MG63 (cell line): ENCODE data around the gene IGSF6. TPM values are rescaled to one million over a fixed set of nuclear protein-coding genes. Genes with fewer than 3 reads are reported as not detected.
"Not testable (repeated sequence)": the region's sequence is repeated elsewhere in the genome, so short reads cannot be mapped to it uniquely, and the experiment has no call there.

ENCODE experiments used
- DNase-seq: peaks from one replicate; pipeline ENCODE4 v3.0.0-alpha.2; 2020
- H3K27me3 ChIP-seq: fragments of 250-450 bp; sonication (Bioruptor Pico); 2 replicates; pipeline ENCODE4 v1.5.1; 2020; ENCODE audit warnings: mild to moderate bottlenecking, moderate library complexity
- H3K36me3 ChIP-seq: fragments of 250-450 bp; sonication (Bioruptor Pico); 2 replicates; pipeline ENCODE4 v1.5.1; 2020; ENCODE audit warnings: mild to moderate bottlenecking, moderate library complexity
- H3K4me3 ChIP-seq: fragments of 250-450 bp; sonication (Bioruptor Pico); 2 replicates; pipeline ENCODE4 v1.5.1; 2020; ENCODE audit warnings: mild to moderate bottlenecking, moderate library complexity
- H3K9me3 ChIP-seq: fragments of 250-450 bp; sonication (Bioruptor Pico); 2 replicates; pipeline ENCODE4 v1.5.1; 2020; ENCODE audit warnings: mild to moderate bottlenecking, moderate library complexity
- total RNA-seq: library from RNA; depleted of rRNA; stranded (reverse); fragments of >200 nt; shearing (Covaris generic); gene quantifications from 2 replicates; pipeline ENCODE4 v1.2.3, GENCODE V29; 2014; ENCODE audit warnings: low replicate concordance

Gene IGSF6
- total RNA-seq, 1 experiment from 2014 or later: not detected

DNA sequence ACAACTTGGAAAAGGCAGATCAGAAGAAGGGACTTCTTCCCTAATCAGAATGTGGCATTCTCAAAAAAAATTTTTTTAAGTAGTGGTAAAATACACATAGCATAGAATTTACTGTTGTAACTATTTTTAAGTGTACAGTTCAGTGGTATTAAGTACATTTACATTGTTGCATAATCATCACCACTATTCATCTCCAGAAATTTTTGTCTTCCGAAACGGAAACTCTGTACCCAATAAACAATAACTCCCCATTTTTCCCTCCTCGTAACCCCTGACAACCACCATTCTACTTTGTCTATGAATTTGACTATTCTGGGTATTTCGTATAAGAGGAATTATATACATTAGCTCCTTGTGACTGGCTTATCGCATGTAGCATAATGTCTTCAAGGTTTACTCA lies 34.1 kb downstream of the IGSF6 start:
- Histone ChIP-seq H3K27me3 (no peaks in the 10 kb centered on the region), H3K9me3 (no peaks in the 10 kb centered on the region)

DNA sequence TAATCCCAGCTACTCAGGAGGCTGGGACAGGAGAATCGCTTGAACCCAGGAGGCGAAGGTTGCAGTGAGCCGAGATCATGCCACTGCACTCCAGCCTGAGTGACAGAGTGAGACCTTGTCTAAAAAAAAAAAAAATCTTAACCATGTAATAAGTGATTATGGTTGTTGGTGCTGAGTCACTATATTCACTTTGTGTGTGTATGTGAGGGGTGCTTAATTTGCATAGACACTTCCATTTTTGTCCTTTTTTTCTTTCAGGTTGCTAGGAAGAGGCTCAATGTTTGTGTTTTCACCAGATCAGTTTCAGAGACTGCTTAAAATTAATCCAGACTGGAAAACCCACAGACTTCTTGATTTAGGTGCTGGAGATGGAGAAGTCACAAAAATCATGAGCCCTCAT lies 34.8 kb downstream of the IGSF6 start:
- Histone ChIP-seq H3K36me3 (peaks cover 30% of the 10 kb centered on the region), H3K9me3 (no peaks in the 10 kb centered on the region), H3K4me3 (no peak overlapping the region), H3K27me3 (no peaks in the 10 kb centered on the region)
- no peak for DNase-seq

More for the DNA sequence above, 34.1 kb downstream of the IGSF6 start:
- DNase-seq: no peak
- peaks cover 31% of the 10 kb centered on the region for H3K36me3 ChIP-seq
- H3K4me3 ChIP-seq: no peak overlapping the region

DNA sequence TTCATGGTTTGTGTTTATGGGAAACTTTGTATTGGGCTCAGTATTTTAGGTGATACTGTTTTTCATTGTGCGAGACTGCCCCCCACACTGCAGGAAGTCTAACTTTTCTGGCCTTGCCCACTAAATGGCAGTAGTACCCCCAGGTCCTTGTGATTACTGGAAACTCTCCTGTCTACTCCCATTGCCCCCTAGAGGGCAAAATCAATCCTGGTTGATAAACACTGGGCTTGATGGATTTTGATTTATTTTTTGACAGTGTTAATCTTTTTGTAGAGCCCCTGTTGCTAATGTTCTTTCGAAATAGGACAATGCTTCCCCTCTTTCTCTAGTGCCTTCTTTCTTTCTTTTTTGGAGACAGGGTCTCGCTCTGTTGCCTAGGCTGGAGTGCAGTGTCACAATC lies 37.5 kb downstream of the IGSF6 start:
- Histone ChIP-seq H3K27me3 (no peaks in the 10 kb centered on the region), H3K9me3 (no peaks in the 10 kb centered on the region), H3K36me3 (peaks cover 24% of the 10 kb centered on the region), H3K4me3 (no peak overlapping the region)
- no peak for DNase-seq

DNA sequence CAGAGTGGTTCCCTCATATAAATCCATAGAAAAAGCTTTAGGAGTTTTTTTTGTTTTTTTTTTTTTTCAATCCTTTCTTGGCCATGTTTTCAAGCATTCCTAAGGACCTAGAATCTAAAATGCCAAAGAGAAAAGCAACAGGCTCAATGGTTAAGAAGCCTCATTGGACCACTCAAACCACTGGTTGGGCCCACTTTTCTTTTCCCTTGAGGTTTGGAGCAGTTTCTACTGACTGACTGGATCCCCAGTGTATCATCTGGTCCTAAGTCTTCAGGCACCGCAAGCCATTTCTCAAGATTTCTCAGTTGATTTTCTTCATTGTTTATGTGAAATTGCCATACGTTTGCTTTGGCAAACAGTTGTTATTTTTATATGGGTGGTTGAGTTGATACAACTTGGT lies 38.6 kb downstream of the IGSF6 start:
- Histone ChIP-seq H3K27me3 (no peaks in the 10 kb centered on the region), H3K9me3 (no peaks in the 10 kb centered on the region), H3K36me3 (peaks cover 24% of the 10 kb centered on the region), H3K4me3 (no peak overlapping the region)
- DNase-seq: no peak

- Histone ChIP-seq H3K27me3 (no peaks in the 10 kb centered on the region), H3K4me3 (no peak overlapping the region), H3K9me3 (no peaks in the 10 kb centered on the region), H3K36me3 (peaks cover 23% of the 10 kb centered on the region)
- no peak for DNase-seq
Measured at GRCh38 chr16:21613361-21613760, 39.0 kb downstream of the IGSF6 start.

GRCh38 chr16:21611556-21612384 lies 40.6 kb downstream of the IGSF6 start:
- DNase-seq: no peak
- Histone ChIP-seq H3K4me3 (no peak overlapping the region), H3K27me3 (no peaks in the 10 kb centered on the region), H3K36me3 (peaks cover 13% of the 10 kb centered on the region), H3K9me3 (no peaks in the 10 kb centered on the region)

GRCh38 chr16:21611198-21611555 lies 41.2 kb downstream of the IGSF6 start:
- no peak for DNase-seq
- Histone ChIP-seq H3K9me3 (no peaks in the 10 kb centered on the region), H3K4me3 (no peak overlapping the region), H3K27me3 (no peaks in the 10 kb centered on the region), H3K36me3 (peaks cover 8% of the 10 kb centered on the region)

- H3K27me3 ChIP-seq: no peaks in the 10 kb centered on the region
- no peak for DNase-seq
- H3K36me3 ChIP-seq: peaks cover 8% of the 10 kb centered on the region
- H3K9me3 ChIP-seq: no peaks in the 10 kb centered on the region
- no peak overlapping the region for H3K4me3 ChIP-seq
Measured at GRCh38 chr16:21610766-21611165, 41.6 kb downstream of the IGSF6 start.

DNA sequence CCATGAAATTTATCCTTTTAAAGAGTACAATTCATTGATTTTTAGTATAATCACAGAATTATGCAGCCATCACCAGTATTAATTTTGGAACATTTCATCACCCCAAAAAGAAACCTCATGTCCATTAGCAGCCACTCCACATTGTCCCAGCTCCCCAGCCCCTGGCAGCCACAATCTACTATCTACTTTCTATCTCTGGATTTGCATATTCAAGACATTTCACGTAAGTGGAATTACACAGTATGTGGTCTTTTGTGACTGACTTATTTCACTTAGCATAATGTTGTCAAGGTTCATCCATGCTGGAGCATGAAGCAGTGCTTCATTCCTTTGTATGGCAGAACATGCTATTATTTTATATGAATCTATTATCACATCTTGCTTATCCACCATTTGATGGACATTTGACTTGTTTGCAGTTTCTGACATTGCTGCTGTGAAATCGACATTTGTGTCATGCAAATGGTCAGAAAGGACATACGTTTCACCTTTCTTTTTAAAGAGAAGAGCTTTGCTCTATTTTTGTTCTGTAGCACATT lies 42.3 kb downstream of the IGSF6 start:
- peaks cover 3% of the 10 kb centered on the region for H3K36me3 ChIP-seq
- no peaks in the 10 kb centered on the region for H3K9me3 ChIP-seq
- DNase-seq: no peak
- H3K4me3 ChIP-seq: no peak overlapping the region
- no peaks in the 10 kb centered on the region for H3K27me3 ChIP-seq

- no peaks in the 10 kb centered on the region for H3K9me3 ChIP-seq
- no peak overlapping the region for H3K4me3 ChIP-seq
- H3K27me3 ChIP-seq: no peaks in the 10 kb centered on the region
- DNase-seq: no peak
- H3K36me3 ChIP-seq: peaks cover 3% of the 10 kb centered on the region
Measured at GRCh38 chr16:21608639-21609328, 43.6 kb downstream of the IGSF6 start.

DNA sequence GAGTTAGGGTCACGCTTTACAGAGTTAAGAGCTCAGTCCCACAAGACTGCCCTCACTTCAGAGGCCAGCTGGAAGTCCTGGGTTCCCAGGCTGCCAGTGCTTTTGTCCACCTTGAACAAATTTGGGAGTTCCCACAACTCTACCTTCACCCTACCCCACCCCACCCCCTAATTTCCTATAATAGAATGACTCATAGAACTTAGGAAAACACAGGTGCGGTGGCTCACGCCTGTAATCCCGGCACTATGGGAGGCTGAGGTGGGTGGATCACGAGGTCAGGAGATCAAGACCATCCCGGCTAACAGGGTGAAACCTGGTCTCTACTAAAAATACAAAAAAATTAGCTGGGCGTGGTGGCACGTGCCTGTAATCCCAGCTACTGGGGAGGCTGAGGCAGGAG lies 46.6 kb downstream of the IGSF6 start:
- DNase-seq, H3K9me3 ChIP-seq, H3K4me3 ChIP-seq, H3K27me3 ChIP-seq, H3K36me3 ChIP-seq: not testable (repeated sequence)

- H3K27me3 ChIP-seq: no peaks in the 10 kb centered on the region
- DNase-seq: no peak
Measured at GRCh38 chr16:21603928-21604327, 48.5 kb downstream of the IGSF6 start.

DNA sequence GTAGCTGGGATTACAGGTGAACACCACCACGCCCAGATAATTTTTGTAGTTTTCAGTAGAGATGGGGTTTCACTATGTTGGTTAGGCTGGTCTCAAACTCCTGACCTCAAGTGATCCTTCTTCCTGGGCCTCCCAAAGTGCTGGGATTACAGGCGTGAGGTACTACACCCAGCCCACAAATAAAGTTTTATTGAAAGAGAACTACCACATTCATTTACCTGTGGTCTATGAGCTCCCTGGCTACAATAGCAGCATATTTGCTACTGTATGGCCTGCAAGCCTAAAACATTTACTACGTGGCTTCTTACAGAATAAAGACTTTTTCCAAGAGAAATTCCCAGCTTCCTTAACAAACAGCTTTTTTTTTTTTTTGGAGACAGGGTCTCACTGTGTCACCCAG lies 49.6 kb downstream of the IGSF6 start:
- no peak overlapping the region for H3K4me3 ChIP-seq
- H3K27me3 ChIP-seq: no peaks in the 10 kb centered on the region
- H3K9me3 ChIP-seq: no peaks in the 10 kb centered on the region
- DNase-seq: no peak
- H3K36me3 ChIP-seq: no peaks in the 10 kb centered on the region; the same call in 1 of the 2 replicates

More at GRCh38 chr16:21603928-21604327, 48.5 kb downstream of the IGSF6 start:
- no peak overlapping the region for H3K4me3 ChIP-seq
- no peaks in the 10 kb centered on the region; the same call in 1 of the 2 replicates for H3K36me3 ChIP-seq
- no peaks in the 10 kb centered on the region for H3K9me3 ChIP-seq

GRCh38 chr16:21600031-21600773 lies 52.2 kb downstream of the IGSF6 start:
- Histone ChIP-seq H3K9me3 (no peaks in the 10 kb centered on the region), H3K4me3 (peak overlapping the region; percentile 92), H3K27me3 (no peaks in the 10 kb centered on the region), H3K36me3 (no peaks in the 10 kb centered on the region; the same call in 1 of the 2 replicates)
- DNase-seq: no peak

GRCh38 chr16:21599122-21600030 lies 53.0 kb downstream of the IGSF6 start, which contains the start of gene METTL9:
Gene METTL9 (plus strand): TSS chr16:21599577. CDS start chr16:21599734, 157 bp downstream.
- no peaks in the 10 kb centered on the region for H3K27me3 ChIP-seq
- H3K9me3 ChIP-seq: no peaks in the 10 kb centered on the region
- H3K36me3 ChIP-seq: no peaks in the 10 kb centered on the region; the same call in 1 of the 2 replicates
- H3K4me3 ChIP-seq: peak within 1 kb of the TSS; percentile 92
- DNase-seq: peak; percentile 94

DNA sequence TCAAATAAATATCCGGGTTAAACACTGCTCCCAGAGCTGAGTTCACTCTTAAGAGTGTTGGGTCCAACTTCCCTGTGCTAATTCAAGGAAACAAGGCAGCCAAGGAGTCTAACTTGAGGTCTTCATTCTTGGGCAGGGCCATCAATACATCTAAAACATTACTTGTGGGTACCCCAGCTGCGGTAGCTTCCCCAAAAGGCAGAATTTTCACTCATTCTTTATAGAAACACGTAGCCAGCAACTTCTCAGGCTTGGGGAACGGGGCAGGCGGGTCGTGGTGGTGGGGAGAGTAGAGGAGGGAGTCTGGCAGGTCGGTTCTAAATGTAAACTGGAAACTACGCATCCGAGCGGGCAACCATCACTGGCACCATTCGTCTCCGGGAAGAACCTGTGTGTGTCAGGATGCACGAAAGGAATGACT lies 53.7 kb downstream of the IGSF6 start:
- no peaks in the 10 kb centered on the region for H3K27me3 ChIP-seq
- H3K36me3 ChIP-seq: no peaks in the 10 kb centered on the region
- DNase-seq: no peak
- H3K4me3 ChIP-seq: peak overlapping the region; percentile 92
- no peaks in the 10 kb centered on the region for H3K9me3 ChIP-seq
